Measurements from ENCODE around the gene GM2A.

DNA sequence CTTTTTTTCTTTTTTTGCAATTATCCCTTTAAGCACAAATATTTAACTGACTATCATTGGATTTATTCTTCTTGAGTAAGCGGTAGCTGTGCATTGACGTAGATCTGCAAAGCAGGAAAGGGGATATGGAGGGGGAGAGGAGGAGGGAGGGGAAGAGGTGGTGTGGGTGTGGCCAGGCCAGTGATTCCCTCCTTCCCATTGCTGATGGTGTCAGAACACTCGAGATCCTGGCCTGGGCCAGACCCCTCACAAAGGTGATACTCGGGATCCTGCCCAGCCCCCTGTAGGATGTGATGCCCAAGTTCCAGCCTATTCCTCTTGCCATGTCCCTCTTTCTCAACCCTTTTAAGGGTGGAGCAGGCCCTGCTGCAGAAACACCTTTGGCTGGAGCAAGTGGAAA is 40.6 kb downstream of the GM2A start:
- TF ChIP-seq, protein P1, sequence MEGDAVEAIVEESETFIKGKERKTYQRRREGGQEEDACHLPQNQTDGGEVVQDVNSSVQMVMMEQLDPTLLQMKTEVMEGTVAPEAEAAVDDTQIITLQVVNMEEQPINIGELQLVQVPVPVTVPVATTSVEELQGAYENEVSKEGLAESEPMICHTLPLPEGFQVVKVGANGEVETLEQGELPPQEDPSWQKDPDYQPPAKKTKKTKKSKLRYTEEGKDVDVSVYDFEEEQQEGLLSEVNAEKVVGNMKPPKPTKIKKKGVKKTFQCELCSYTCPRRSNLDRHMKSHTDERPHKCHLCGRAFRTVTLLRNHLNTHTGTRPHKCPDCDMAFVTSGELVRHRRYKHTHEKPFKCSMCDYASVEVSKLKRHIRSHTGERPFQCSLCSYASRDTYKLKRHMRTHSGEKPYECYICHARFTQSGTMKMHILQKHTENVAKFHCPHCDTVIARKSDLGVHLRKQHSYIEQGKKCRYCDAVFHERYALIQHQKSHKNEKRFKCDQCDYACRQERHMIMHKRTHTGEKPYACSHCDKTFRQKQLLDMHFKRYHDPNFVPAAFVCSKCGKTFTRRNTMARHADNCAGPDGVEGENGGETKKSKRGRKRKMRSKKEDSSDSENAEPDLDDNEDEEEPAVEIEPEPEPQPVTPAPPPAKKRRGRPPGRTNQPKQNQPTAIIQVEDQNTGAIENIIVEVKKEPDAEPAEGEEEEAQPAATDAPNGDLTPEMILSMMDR (IDR thresholded peaks at IDR 0.05): no peak
- no peak for TF ChIP-seq POLR2A (IDR thresholded peaks at IDR 0.05)

Measured in right lobe of liver (tissue), 4 donors.